GM18517 (cell line): ENCODE measurements around the gene IRX4.

Experiments used
- ATAC-seq: cut with Tn5 transposase; IDR thresholded peaks from one replicate; pipeline ENCODE4 v1.9.1; 2021; ENCODE audit warnings: mild to moderate bottlenecking, moderate library complexity; ENCODE audit not compliant: unreplicated experiment

The IRX4 gene

GRCh38 chr5:1914471-1914870 lies 31.7 kb upstream of the IRX4 start:
- no peak for ATAC-seq

GRCh38 chr5:1913578-1913977 lies 30.9 kb upstream of the IRX4 start:
- ATAC-seq = no peak

GRCh38 chr5:1912951-1913565 lies 30.3 kb upstream of the IRX4 start:
- ATAC-seq = no peak

- ATAC-seq = no peak
Measured at GRCh38 chr5:1911773-1912235, 29.1 kb upstream of the IRX4 start.

- ATAC-seq = no peak
Measured at GRCh38 chr5:1910861-1911772, 28.4 kb upstream of the IRX4 start.

- no peak for ATAC-seq
Measured at GRCh38 chr5:1910081-1910760, 27.5 kb upstream of the IRX4 start.

GRCh38 chr5:1909346-1909985 lies 26.7 kb upstream of the IRX4 start:
- no peak for ATAC-seq

GRCh38 chr5:1908931-1909330 lies 26.2 kb upstream of the IRX4 start:
- no peak for ATAC-seq

GRCh38 chr5:1907616-1908015 lies 24.9 kb upstream of the IRX4 start:
- ATAC-seq = no peak

- ATAC-seq = no peak
Measured at GRCh38 chr5:1905108-1905507, 22.4 kb upstream of the IRX4 start.

GRCh38 chr5:1901983-1902382 lies 19.3 kb upstream of the IRX4 start:
- ATAC-seq = no peak

- ATAC-seq = no peak
Measured at GRCh38 chr5:1901061-1901460, 18.3 kb upstream of the IRX4 start.

GRCh38 chr5:1899201-1899600 lies 16.5 kb upstream of the IRX4 start:
- ATAC-seq = no peak

GRCh38 chr5:1897816-1898450 lies 15.2 kb upstream of the IRX4 start:
- no peak for ATAC-seq

GRCh38 chr5:1897386-1897785 lies 14.7 kb upstream of the IRX4 start:
- ATAC-seq = no peak

GRCh38 chr5:1896602-1897376 lies 14.1 kb upstream of the IRX4 start:
- no peak for ATAC-seq

- no peak for ATAC-seq
Measured at GRCh38 chr5:1895739-1896420, 13.2 kb upstream of the IRX4 start.

- no peak for ATAC-seq
Measured at GRCh38 chr5:1894243-1894642, 11.5 kb upstream of the IRX4 start.

- ATAC-seq = no peak
Measured at GRCh38 chr5:1893754-1894153, 11.0 kb upstream of the IRX4 start.
